Fibroblast of villous mesenchyme (primary cell): ENCODE results near the gene PLCL2. TPM values are rescaled to one million over a fixed set of nuclear protein-coding genes. Genes with fewer than 3 reads are reported as not detected.

Experiments used
- DNase-seq: peaks from one replicate; pipeline ENCODE4 v3.0.0-alpha.2; 2010; ENCODE audit warnings: low read depth
- H3K4me3 ChIP-seq: 2 replicates; pipeline ENCODE4 v1.5.1; 2011; ENCODE audit warnings: low read depth, mild to moderate bottlenecking, low read length
- CTCF ChIP-seq: IDR thresholded peaks from 2 replicates; pipeline ENCODE4 v1.5.1; 2012; ENCODE audit warnings: low read depth, mild to moderate bottlenecking, low read length; ENCODE audit not compliant: insufficient read depth
- total RNA-seq: library from RNA; depleted of rRNA; stranded (reverse); fragments of >200 nt; gene quantifications from 2 replicates; pipeline ENCODE4 v1.2.3, GENCODE V29; 2012

Gene PLCL2
- total RNA-seq, 1 donor = 5.6 TPM

DNA sequence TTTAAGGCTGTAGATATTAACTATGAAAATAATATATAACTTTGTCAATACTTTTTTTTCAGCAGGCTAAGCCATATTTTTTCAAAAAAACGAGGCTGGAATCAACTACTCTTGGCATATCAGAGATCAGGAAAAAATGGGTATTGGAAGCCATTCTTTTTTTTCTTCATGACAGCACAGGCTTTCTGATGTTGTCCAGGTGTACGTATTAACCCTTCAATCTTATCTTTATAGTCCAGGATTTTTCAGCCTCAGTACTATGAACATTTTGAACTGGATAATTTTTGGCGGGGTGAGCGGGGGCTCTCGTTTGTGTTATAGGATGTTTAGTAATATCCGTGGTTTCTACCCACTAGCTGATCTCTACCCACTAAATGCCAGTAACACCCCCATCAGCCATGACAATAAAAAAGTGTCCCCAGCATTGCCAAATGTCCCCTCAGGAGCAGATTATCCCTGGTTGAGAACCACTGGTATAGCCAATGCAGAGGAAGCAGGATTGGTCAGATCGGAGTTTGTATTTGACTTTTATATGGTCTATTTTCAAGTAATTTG lies 52.0 kb downstream of the PLCL2 start:
- no peak for TF ChIP-seq CTCF
- no peak overlapping the region for H3K4me3 ChIP-seq

GRCh38 chr3:16937326-16937845 lies 52.6 kb downstream of the PLCL2 start:
- DNase-seq = no peak
- TF ChIP-seq CTCF = no peak
- H3K4me3 ChIP-seq = no peak overlapping the region

More for the DNA sequence above, 52.0 kb downstream of the PLCL2 start:
- DNase-seq = no peak

GRCh38 chr3:16940769-16941700 lies 56.3 kb downstream of the PLCL2 start:
- no peak for TF ChIP-seq CTCF
- H3K4me3 ChIP-seq = no peak overlapping the region
- DNase-seq = no peak

DNA sequence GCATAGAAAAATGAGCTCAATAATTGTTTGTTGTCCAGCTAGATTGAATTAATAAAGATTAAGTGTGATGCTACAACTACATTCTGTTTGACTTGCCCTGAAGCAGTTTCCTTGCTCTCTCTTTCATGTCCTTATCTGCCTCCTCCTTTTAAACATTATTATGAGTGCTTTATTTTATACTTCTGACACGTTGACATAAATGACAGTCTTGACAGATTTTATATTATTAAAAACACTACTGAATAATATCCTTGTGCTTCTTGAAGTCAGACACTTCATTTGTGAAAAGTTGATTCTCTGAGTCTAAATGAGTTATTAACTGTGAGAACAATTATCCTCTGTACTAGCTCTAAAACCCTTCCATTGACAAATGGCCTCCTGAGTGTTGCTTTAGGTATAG lies 58.2 kb downstream of the PLCL2 start:
- DNase-seq = no peak
- no peak for TF ChIP-seq CTCF
- H3K4me3 ChIP-seq = no peak overlapping the region

- DNase-seq = no peak
- TF ChIP-seq CTCF = no peak
- H3K4me3 ChIP-seq = no peak overlapping the region
Measured at GRCh38 chr3:16943857-16944256, 59.1 kb downstream of the PLCL2 start.

DNA sequence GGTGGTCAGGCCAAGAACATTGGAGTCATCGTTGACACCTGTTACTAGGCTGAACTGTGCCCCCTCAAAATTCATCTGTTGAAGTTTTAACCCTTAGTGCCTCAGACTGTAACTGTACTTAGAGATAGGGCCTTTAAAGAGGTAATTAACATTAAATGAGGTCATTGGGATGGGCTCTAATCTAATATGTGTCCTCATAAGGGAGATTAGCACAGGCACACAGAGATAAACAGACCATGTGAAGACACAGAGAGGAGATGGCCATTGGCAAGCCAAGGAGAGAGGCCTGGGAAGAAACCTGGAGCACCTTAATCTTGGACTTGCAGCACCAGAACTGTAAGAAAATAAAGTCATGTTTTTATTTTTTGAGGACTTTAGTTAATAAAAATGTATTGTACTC lies 59.6 kb downstream of the PLCL2 start:
- H3K4me3 ChIP-seq = no peak overlapping the region
- no peak for DNase-seq
- no peak for TF ChIP-seq CTCF
